BJ (cell line): ENCODE results near the gene PPM1J. TPM values are rescaled to one million over a fixed set of nuclear protein-coding genes. Genes with fewer than 3 reads are reported as not detected.
"Not testable (repeated sequence)": the region's sequence is repeated elsewhere in the genome, so short reads cannot be mapped to it uniquely, and the experiment has no call there.

Experiments used
- CTCF ChIA-PET: fragments of 350-600 bp; formaldehyde crosslinking; extraction: SDS; loops from one replicate; lab custom pipeline; 2021; ENCODE audit warnings: antibody characterized with exemption, inconsistent platforms; lab: Yijun Ruan, JAX
- POLR2A ChIA-PET: fragments of 300-600 bp; sonication (Branson Sonifier 250); formaldehyde crosslinking; extraction: SDS; loops from one replicate; lab custom pipeline; 2021; ENCODE audit warnings: antibody characterized with exemption; lab: Charles Lee
- DNase-seq: peaks from one replicate; pipeline ENCODE4 v3.0.0-alpha.2; 2011; ENCODE audit warnings: low read depth
- H3K27me3 ChIP-seq: 2 replicates; pipeline ENCODE4 v1.6.0; 2011; ENCODE audit warnings: low read length; ENCODE audit not compliant: control insufficient read depth, insufficient read depth
- H3K36me3 ChIP-seq: 2 replicates; pipeline ENCODE4 v1.5.1; 2011; ENCODE audit warnings: low read length; ENCODE audit not compliant: control insufficient read depth, insufficient read depth
- H3K4me3 ChIP-seq: 2 replicates; pipeline ENCODE4 v1.5.1; 2011; ENCODE audit warnings: low read depth, mild to moderate bottlenecking, control low read depth, low read length
- CTCF ChIP-seq: IDR thresholded peaks from 2 replicates; pipeline ENCODE4 v1.5.1; 2011; ENCODE audit warnings: low read depth, mild to moderate bottlenecking, control low read depth, inconsistent platforms, low read length, moderate library complexity; ENCODE audit not compliant: insufficient read depth
- polyA plus RNA-seq: library from polyadenylated mRNA; depleted of rRNA; stranded (reverse); fragments of >200 nt; gene quantifications from 2 replicates; pipeline ENCODE4 v1.2.3, GENCODE V29; 2011

PPM1J gene
- polyA plus RNA-seq, 1 experiment: 1.4 TPM

- ChIA-PET CTCF (interaction anchor here (11.0 kb wide), 1 partner anchor 19 kb away, joined by 160 read pairs; the partner anchor contains the start of gene PPM1J), POLR2A (no interaction called here)
- H3K36me3 ChIP-seq: no peaks in the 10 kb centered on the region
- peaks cover 5% of the 10 kb centered on the region for H3K27me3 ChIP-seq
- TF ChIP-seq CTCF: no peak
- H3K4me3 ChIP-seq: no peak overlapping the region
- no peak for DNase-seq
These were observed 22.4 kb upstream of the PPM1J start for GRCh38 chr1:112737573-112737972.

GRCh38 chr1:112735752-112736151 is 20.6 kb upstream of the PPM1J start:
- POLR2A ChIA-PET: interaction anchor here (0.6 kb wide), 1 partner anchor 18 kb away, joined by 12 read pairs; no protein-coding TSS in a partner anchor

GRCh38 chr1:112731451-112731850 is 16.3 kb upstream of the PPM1J start:
- no peak for DNase-seq
- Histone ChIP-seq H3K36me3 (no peaks in the 10 kb centered on the region), H3K27me3 (no peaks in the 10 kb centered on the region), H3K4me3 (no peak overlapping the region)
- no peak for TF ChIP-seq CTCF
- CTCF ChIA-PET: interaction anchor here (1.1 to 2.6 kb wide), 2 partner anchors 9 to 13 kb away, joined by 3 to 24 read pairs; a partner anchor contains a TSS
- POLR2A ChIA-PET: no interaction called here

More at GRCh38 chr1:112735752-112736151, 20.6 kb upstream of the PPM1J start:
- CTCF ChIA-PET: interaction anchor here (1.4 to 3.4 kb wide), 3 partner anchors 9 to 69 kb away, joined by 5 to 20 read pairs (median 5); partner anchors contain the start of gene PPM1J
- no peak for TF ChIP-seq CTCF
- DNase-seq: peak; percentile 43
- Histone ChIP-seq H3K27me3 (no peaks in the 10 kb centered on the region), H3K36me3 (no peaks in the 10 kb centered on the region), H3K4me3 (no peak overlapping the region)

GRCh38 chr1:112729909-112730308 is 14.8 kb upstream of the PPM1J start:
- CTCF ChIA-PET: interaction anchor here (1.1 to 2.6 kb wide), 6 partner anchors 11 to 343 kb away, joined by 3 to 24 read pairs (median 7); partner anchors contain the start of genes LRIG2 and PPM1J
- no peak for TF ChIP-seq CTCF
- no peak for DNase-seq
- no peak overlapping the region for H3K4me3 ChIP-seq
- H3K27me3 ChIP-seq: no peaks in the 10 kb centered on the region
- no peaks in the 10 kb centered on the region for H3K36me3 ChIP-seq
- POLR2A ChIA-PET: no interaction called here

- DNase-seq, H3K4me3 ChIP-seq, POLR2A ChIA-PET, H3K27me3 ChIP-seq, H3K36me3 ChIP-seq: not testable (repeated sequence)
- CTCF ChIA-PET: interaction anchor here (1.0 to 2.6 kb wide), 6 partner anchors 10 to 343 kb away, joined by 4 to 24 read pairs (median 7); partner anchors contain the start of genes LRIG2 and PPM1J
These were observed 13.9 kb upstream of the PPM1J start for GRCh38 chr1:112729011-112729410.

- H3K27me3 ChIP-seq, H3K36me3 ChIP-seq, H3K4me3 ChIP-seq, POLR2A ChIA-PET, DNase-seq: not testable (repeated sequence)
- CTCF ChIA-PET: interaction anchor here (0.9 to 2.7 kb wide), 4 partner anchors 12 to 76 kb away, joined by 4 to 10 read pairs (median 4); partner anchors contain the start of gene PPM1J
These were observed 13.3 kb upstream of the PPM1J start for GRCh38 chr1:112728306-112728971.
